ENCODE results near the gene CLIC6. TPM values are rescaled to one million over a fixed set of nuclear protein-coding genes. Genes with fewer than 3 reads are reported as not detected.

Gene CLIC6
- total and polyA plus RNA-seq, 9 of the 15 experiments (the other 6 are each of a cell fraction or from before 2014, with no cell fraction given): not detected

- TF ChIP-seq PBX2 (CRISPR knock-in tag; IDR thresholded peaks at IDR 0.05; ENCODE audit: low read depth) (no peak), PBX2 (tag; conservative IDR thresholded peaks at IDR 0.05; ENCODE audit: low read depth) (no peak), SMARCE1 (IDR thresholded peaks at IDR 0.05) (peak; percentile 33; the same call in 1 of the 2 replicates), ZKSCAN8 (CRISPR knock-in tag; IDR thresholded peaks at IDR 0.05) (no peak), ZNF512 (tag; IDR thresholded peaks at IDR 0.05) (peak; percentile 99), TAF7 (tag; IDR thresholded peaks at IDR 0.05) (0 out of 2 replicates have a peak, but pooled peaks have one; percentile 12), MITF (IDR thresholded peaks at IDR 0.05) (no peak), CBFA2T3 (IDR thresholded peaks at IDR 0.05) (peak; percentile 32; the same call in 1 of the 2 replicates), SRSF9 (IDR thresholded peaks at IDR 0.05; ENCODE audit: borderline replicate concordance, low read depth, low read length) (no peak), ZBTB26 (CRISPR knock-in tag; IDR thresholded peaks at IDR 0.05) (peak; percentile 56; the same call in 1 of the 2 replicates), TSHZ1 (CRISPR knock-in tag; IDR thresholded peaks at IDR 0.05) (no peak), RBM34 (IDR thresholded peaks at IDR 0.05; ENCODE audit: borderline replicate concordance, insufficient read depth, low read length) (no peak), THRB (CRISPR knock-in tag; conservative IDR thresholded peaks at IDR 0.05) (peak; percentile 62; the same call in 1 of the 2 replicates), XRCC4 (IDR thresholded peaks at IDR 0.05; ENCODE audit: extremely low read depth, insufficient read depth, insufficient read length) (no peak)
These were observed 86.2 kb downstream of the CLIC6 start (continued) for GRCh38 chr21:34754690-34755647.
